GM21723 (cell line): ENCODE data around the gene HK1.
"Not testable (repeated sequence)": the region's sequence is repeated elsewhere in the genome, so short reads cannot be mapped to it uniquely, and the experiment has no call there.

Source experiments
- ATAC-seq: cut with Tn5 transposase; IDR thresholded peaks from one replicate; pipeline ENCODE4 v1.9.1; 2021; ENCODE audit warnings: mild to moderate bottlenecking, moderate library complexity; ENCODE audit not compliant: unreplicated experiment

HK1 gene

GRCh38 chr10:69278446-69278963 lies at the start of gene HK1:
TSS of gene HK1 (plus strand) at chr10:69278496.
- no peak for ATAC-seq

- ATAC-seq: no peak
Measured at GRCh38 chr10:69229616-69229916, 48.7 kb upstream of the HK1 start.

GRCh38 chr10:69230128-69230527 lies 48.2 kb upstream of the HK1 start:
- no peak for ATAC-seq

- ATAC-seq: no peak
Measured at GRCh38 chr10:69232252-69232651, 46.0 kb upstream of the HK1 start.

GRCh38 chr10:69232736-69233480 lies 45.4 kb upstream of the HK1 start:
- ATAC-seq: no peak

GRCh38 chr10:69234447-69234846 lies 43.8 kb upstream of the HK1 start:
- no peak for ATAC-seq

- ATAC-seq: peak; percentile 95
Measured at GRCh38 chr10:69237528-69238159, 40.7 kb upstream of the HK1 start.

GRCh38 chr10:69239136-69239535 lies 39.2 kb upstream of the HK1 start:
- ATAC-seq: no peak

GRCh38 chr10:69239816-69240434 lies 38.4 kb upstream of the HK1 start:
- ATAC-seq: no peak

GRCh38 chr10:69240455-69240854 lies 37.8 kb upstream of the HK1 start:
- no peak for ATAC-seq

- no peak for ATAC-seq
Measured at GRCh38 chr10:69241575-69241974, 36.7 kb upstream of the HK1 start.

- no peak for ATAC-seq
Measured at GRCh38 chr10:69242040-69242851, 36.0 kb upstream of the HK1 start.

GRCh38 chr10:69242852-69243212 lies 35.5 kb upstream of the HK1 start:
- ATAC-seq: no peak

- no peak for ATAC-seq
Measured at GRCh38 chr10:69243817-69244216, 34.5 kb upstream of the HK1 start.

- no peak for ATAC-seq
Measured at GRCh38 chr10:69246036-69246435, 32.3 kb upstream of the HK1 start.

GRCh38 chr10:69246581-69247312 lies 31.5 kb upstream of the HK1 start:
- no peak for ATAC-seq

GRCh38 chr10:69247313-69247710 lies 31.0 kb upstream of the HK1 start:
- no peak for ATAC-seq

GRCh38 chr10:69248117-69248730 lies 30.1 kb upstream of the HK1 start:
- ATAC-seq: no peak

- ATAC-seq: no peak
Measured at GRCh38 chr10:69250041-69250440, 28.3 kb upstream of the HK1 start.

- not testable (repeated sequence) for ATAC-seq
Measured at GRCh38 chr10:69251417-69251816, 26.9 kb upstream of the HK1 start.
